ENCODE results near the gene SET. TPM values are rescaled to one million over a fixed set of nuclear protein-coding genes. Genes with fewer than 3 reads are reported as not detected.

Gene SET
- total and polyA plus RNA-seq, 2 of the 8 experiments (the other 6 are each of a cell fraction or from before 2014, with no cell fraction given) = 466 to 1,345 TPM

DNA sequence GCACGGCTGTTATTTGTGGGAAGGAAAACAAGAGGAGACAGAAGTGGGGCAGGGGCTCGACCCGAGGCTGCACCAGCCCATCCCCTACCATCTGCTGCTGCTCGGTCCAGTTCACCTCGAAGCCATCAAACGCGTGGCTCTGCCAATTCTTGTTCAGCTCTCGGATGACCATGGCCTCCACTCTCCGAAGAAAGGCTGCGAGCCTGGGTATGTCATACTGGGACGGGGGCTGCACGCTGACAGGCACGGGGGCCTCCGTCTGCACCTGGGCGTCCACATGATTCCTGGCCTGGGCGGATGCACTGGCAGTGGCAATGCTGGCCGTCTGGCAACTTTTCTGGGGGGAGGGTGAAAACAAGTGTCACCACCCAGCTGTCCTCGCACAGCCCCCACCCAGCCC lies 48.4 kb upstream of the SET start:
- no peak overlapping the region for H2BK120ac ChIP-seq (replicated peaks; ENCODE audit: low read depth, low read length)
- FAIRE-seq = no peak
- H2BK12ac ChIP-seq (ENCODE audit: low read depth, low read length) = no peak overlapping the region
- H3K27me3 ChIP-seq (replicated peaks in 1 of 4; ENCODE audit: control insufficient read depth in 3 of 4, extremely low read depth in 1 of 4, insufficient read depth in 3 of 4, low read length in 3 of 4) = no peaks in the 10 kb centered on the region
- ChIA-PET CTCF (ENCODE audit: partially characterized antibody) (interaction anchor here (1.0 kb wide), 1 partner anchor 93 kb away, joined by 3 read pairs; no protein-coding TSS in a partner anchor), POLR2A (ENCODE audit: partially characterized antibody) (interaction anchor here (0.9 to 15.6 kb wide), 2 partner anchors 50 to 333 kb away, joined by 3 to 313 read pairs; partner anchors contain the start of gene SET)
- DNase-seq (ENCODE audit: low read depth in 1 of 2, low spot score in 2 of 2) = no peak
- H2BK5ac ChIP-seq (ENCODE audit: low read depth, low read length) = no peak overlapping the region; the same call in 1 of the 2 replicates
- H3K4me1 ChIP-seq (replicated peaks in 1 of 4; ENCODE audit: control insufficient read depth in 3 of 4, insufficient read depth in 4 of 4, low read length in 3 of 4) = peaks cover 0 to 7% (median 4%) of the 10 kb centered on the region in 4 experiments; a peak in 5 of 7 replicates
- H3K14ac ChIP-seq (ENCODE audit: insufficient read length) = no peak overlapping the region
- no peak overlapping the region for H3K4ac ChIP-seq (replicated peaks; ENCODE audit: insufficient read length, low read depth, low read length)
- no peak overlapping the region for H2AK5ac ChIP-seq (ENCODE audit: low read depth, low read length)
- peaks cover 7 to 16% (median 11%) of the 10 kb centered on the region in 4 experiments; a peak in 5 of 8 replicates for H3K36me3 ChIP-seq (ENCODE audit: control insufficient read depth in 2 of 4, insufficient read depth in 4 of 4, low read length in 3 of 4)
- peaks cover 7% of the 10 kb centered on the region; the same call in 1 of the 2 replicates for H3K79me1 ChIP-seq (ENCODE audit: low read depth, low read length)
- no peak overlapping the region for H2AFZ ChIP-seq (ENCODE audit: low read length)
- H3K23ac ChIP-seq (ENCODE audit: insufficient read length) = no peak overlapping the region
- peaks cover 3 to 16% of the 10 kb centered on the region in 2 experiments for H4K20me1 ChIP-seq (replicated peaks in 1 of 2; ENCODE audit: control insufficient read depth in 1 of 2, insufficient read depth in 2 of 2, low read length in 2 of 2)
- no peak overlapping the region for H3K18ac ChIP-seq (ENCODE audit: extremely low read depth, low read length)
- H3K9ac ChIP-seq (replicated peaks in 1 of 4; ENCODE audit: extremely low read depth in 1 of 4, low read depth in 3 of 4, low read length in 3 of 4) = no peak overlapping the region
- no peak overlapping the region for H3K4me3 ChIP-seq (ENCODE audit: extremely low read depth in 1 of 4, insufficient read depth in 2 of 4, low read depth in 3 of 4, low read length in 4 of 4)
- H3K9me3 ChIP-seq (ENCODE audit: insufficient read depth in 2 of 2, low read depth in 1 of 2, low read length in 1 of 2) = no peaks in the 10 kb centered on the region
- no peak overlapping the region for H3K56ac ChIP-seq (replicated peaks; ENCODE audit: insufficient read length, low read depth, low read length)
- no peaks in the 10 kb centered on the region for H3K23me2 ChIP-seq (ENCODE audit: low read depth, low read length)
- WGBS, 2 experiments (ENCODE audit: extremely low coverage in 1 of 2, insufficient coverage in 1 of 2, insufficient read length in 1 of 2, insufficient replicate concordance in 2 of 2, low coverage in 1 of 2, low lambda C conversion rate in 2 of 2, missing lambda C conversion rate in 1 of 2) = 97% methylated on average over 18 of the region's 18 CpGs; no CpG with 5 or more reads in 1 of the 2 experiments
- H3K79me2 ChIP-seq (ENCODE audit: control insufficient read depth in 1 of 2, insufficient read depth in 2 of 2, low read length in 2 of 2) = no peaks in the 10 kb centered on the region; a peak in 1 of 4 replicates
- no peak overlapping the region for H3K4me2 ChIP-seq (ENCODE audit: insufficient read depth in 1 of 2, low read depth in 2 of 2, low read length in 2 of 2)
- no peak overlapping the region for H2BK20ac ChIP-seq (ENCODE audit: low read length)
- H4K5ac ChIP-seq (ENCODE audit: insufficient read length, low read depth, low read length) = no peak overlapping the region
- no peak overlapping the region for H4K91ac ChIP-seq (replicated peaks; ENCODE audit: insufficient read length, low read length)
- H3K27ac ChIP-seq (ENCODE audit: low read depth, low read length) = no peak overlapping the region
- no peak overlapping the region for H4K8ac ChIP-seq (ENCODE audit: extremely low read depth, insufficient read depth, low read length)
- H2BK15ac ChIP-seq (ENCODE audit: low read length) = no peak overlapping the region
- TF ChIP-seq RBBP5 (IDR thresholded peaks at IDR 0.05; ENCODE audit: borderline replicate concordance, low read depth, low read length) (no peak), POLR2A (IDR thresholded peaks at IDR 0.05; ENCODE audit: control extremely low read depth in 1 of 2, low read depth in 2 of 2, low read length in 2 of 2) (no peak), RXRA (IDR thresholded peaks at IDR 0.05; ENCODE audit: insufficient read depth, low read depth, low read length) (no peak)

Data from H1 (cell line).